Neural progenitor cell (in vitro differentiated cells): ENCODE results near the gene RLN3. TPM values are rescaled to one million over a fixed set of nuclear protein-coding genes. Genes with fewer than 3 reads are reported as not detected.
A peak's percentile ranks its signal among the peaks of the same experiment; 100 is the strongest.
"Not testable (repeated sequence)": the region's sequence is repeated elsewhere in the genome, so short reads cannot be mapped to it uniquely, and the experiment has no call there.

ENCODE experiments used
- DNase-seq: peaks from one replicate; pipeline ENCODE4 v3.0.0-alpha.2; 2016; ENCODE audit warnings: low spot score
- H2AFZ ChIP-seq: fragments of 200-600 bp; sonication (generic); replicated peaks from 2 replicates; pipeline ENCODE4 v1.6.1; 2016; ENCODE audit warnings: antibody characterized with exemption
- H3F3A ChIP-seq: fragments of 200-600 bp; sonication (generic); 2 replicates; pipeline ENCODE4 v1.6.1; 2016; ENCODE audit warnings: antibody characterized with exemption, low read depth
- H3K27ac ChIP-seq: fragments of 200-600 bp; sonication (generic); 2 replicates; pipeline ENCODE4 v1.5.1; 2016; ENCODE audit warnings: mild to moderate bottlenecking
- H3K27me3 ChIP-seq: fragments of 200-600 bp; sonication (generic); 2 replicates; pipeline ENCODE4 v1.6.1; 2016; ENCODE audit warnings: mild to moderate bottlenecking, moderate library complexity
- H3K36me3 ChIP-seq: fragments of 200-600 bp; sonication (generic); 2 replicates; pipeline ENCODE4 v1.5.1; 2016
- H3K4me1 ChIP-seq: fragments of 200-600 bp; sonication (generic); 2 replicates; pipeline ENCODE4 v1.6.1; 2016; ENCODE audit warnings: mixed run types
- H3K4me2 ChIP-seq: fragments of 200-600 bp; sonication (generic); 2 replicates; pipeline ENCODE4 v1.6.1; 2016
- H3K4me3 ChIP-seq: fragments of 200-600 bp; sonication (generic); 2 replicates; pipeline ENCODE4 v1.5.1; 2016
- H3K79me2 ChIP-seq: fragments of 200-600 bp; sonication (generic); 2 replicates; pipeline ENCODE4 v1.6.1; 2016; ENCODE audit warnings: low read depth
- H3K9ac ChIP-seq: fragments of 200-600 bp; sonication (generic); 2 replicates; pipeline ENCODE4 v1.6.1; 2016
- H3K9me3 ChIP-seq: fragments of 200-600 bp; sonication (generic); 2 replicates; pipeline ENCODE4 v1.5.1; 2016; ENCODE audit warnings: low read depth
- H4K20me1 ChIP-seq: fragments of 200-600 bp; sonication (generic); 2 replicates; pipeline ENCODE4 v1.6.1; 2016; ENCODE audit warnings: low read depth
- H3K27ac Mint-ChIP-seq: 3 replicates; pipeline ENCODE4 v1.8.0; 2021; ENCODE audit warnings: mixed read lengths
- H3K27me3 Mint-ChIP-seq: 2 replicates; pipeline ENCODE4 v1.8.0; 2022; ENCODE audit warnings: low read depth, mild to moderate bottlenecking, inconsistent platforms, moderate library complexity, mixed read lengths; ENCODE audit not compliant: insufficient read depth
- H3K36me3 Mint-ChIP-seq: 3 replicates; pipeline ENCODE4 v1.8.0; 2021; ENCODE audit warnings: mixed read lengths
- H3K4me1 Mint-ChIP-seq: 3 replicates; pipeline ENCODE4 v1.8.0; 2021; ENCODE audit warnings: mixed read lengths
- H3K4me3 Mint-ChIP-seq: 3 replicates; pipeline ENCODE4 v1.8.0; 2021; ENCODE audit warnings: mild to moderate bottlenecking, moderate library complexity, mixed read lengths
- H3K9me3 Mint-ChIP-seq: 3 replicates; pipeline ENCODE4 v1.8.0; 2020; ENCODE audit warnings: mixed read lengths
- CTCF ChIP-seq: fragments of 200-600 bp; sonication (generic); IDR thresholded peaks from 2 replicates; pipeline ENCODE4 v1.5.1; 2017; ENCODE audit warnings: antibody characterized with exemption, mild to moderate bottlenecking
- EZH2 ChIP-seq: fragments of 200-600 bp; sonication (generic); IDR thresholded peaks from 2 replicates; pipeline ENCODE4 v1.6.1; 2017; ENCODE audit warnings: antibody characterized with exemption, mild to moderate bottlenecking, moderate library complexity
- EZH2phosphoT487 ChIP-seq: fragments of 200-600 bp; sonication (generic); IDR thresholded peaks from 2 replicates; pipeline ENCODE4 v1.6.1; 2017; ENCODE audit warnings: antibody characterized with exemption
- total RNA-seq: library from RNA; depleted of rRNA; stranded (reverse); fragments of >200 nt; gene quantifications from 2 replicates; pipeline ENCODE4 v1.2.3, GENCODE V29; 2015; ENCODE audit warnings: low replicate concordance

Gene RLN3
- total RNA-seq, 1 donor from 2014 or later = not detected

GRCh38 chr19:14035159-14035558 is 7.2 kb downstream of the RLN3 start:
- peaks cover 23% of the 10 kb centered on the region for H3K27me3 ChIP-seq
- H3K27ac Mint-ChIP-seq, H3K27me3 Mint-ChIP-seq, H3K9ac ChIP-seq, H2AFZ ChIP-seq, H3K4me1 ChIP-seq, H3K27ac ChIP-seq, DNase-seq, H3K36me3 ChIP-seq, H3K79me2 ChIP-seq, H3K9me3 Mint-ChIP-seq, H3K4me3 Mint-ChIP-seq, H3K4me2 ChIP-seq, H3K4me1 Mint-ChIP-seq, H3K36me3 Mint-ChIP-seq, H3K4me3 ChIP-seq, H4K20me1 ChIP-seq, H3K9me3 ChIP-seq: not testable (repeated sequence)
- H3F3A ChIP-seq = peaks cover 12% of the 10 kb centered on the region
- TF ChIP-seq CTCF = peak; percentile 21

DNA sequence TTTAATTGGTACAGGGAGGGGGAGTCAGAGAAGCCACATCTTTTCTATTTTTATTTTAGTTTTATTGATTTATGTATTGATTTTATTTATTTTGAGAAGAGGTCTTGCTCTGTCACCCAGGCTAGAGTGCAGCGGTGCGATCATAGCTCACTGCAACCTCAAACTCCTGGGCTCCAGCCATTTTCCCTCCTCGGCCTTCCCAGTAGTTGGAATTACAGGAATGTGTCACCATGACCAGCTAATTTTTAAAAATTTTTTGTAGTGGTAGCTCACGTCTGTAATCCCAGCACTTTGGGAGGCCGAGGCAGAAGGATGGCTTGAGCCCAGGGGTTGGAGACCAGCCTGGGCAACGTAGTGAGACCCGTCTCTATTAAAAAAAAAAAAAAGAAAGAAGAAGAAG is 7.8 kb downstream of the RLN3 start:
- TF ChIP-seq EZH2phosphoT487 (no peak), EZH2 (no peak), CTCF (no peak)
- Histone ChIP-seq H3K9ac (no peak overlapping the region), H3K4me3 (no peak overlapping the region), H3K27ac (no peak overlapping the region), H3K9me3 (no peaks in the 10 kb centered on the region), H3K27me3 (peaks cover 18% of the 10 kb centered on the region), H3K36me3 (no peaks in the 10 kb centered on the region), H3K4me1 (peaks cover 6% of the 10 kb centered on the region), H2AFZ (no peak overlapping the region), H3F3A (peaks cover 6% of the 10 kb centered on the region), H3K4me2 (no peak overlapping the region), H3K79me2 (no peaks in the 10 kb centered on the region), H4K20me1 (no peaks in the 10 kb centered on the region)
- Mint-ChIP-seq H3K9me3 (no peaks in the 10 kb centered on the region), H3K27ac (no peak overlapping the region), H3K36me3 (no peaks in the 10 kb centered on the region), H3K27me3 (peaks cover 6% of the 10 kb centered on the region), H3K4me3 (no peak overlapping the region), H3K4me1 (peaks cover 8% of the 10 kb centered on the region)
- DNase-seq = no peak

- H3K4me2 ChIP-seq = no peak overlapping the region
- no peaks in the 10 kb centered on the region for H3K79me2 ChIP-seq
- Mint-ChIP-seq H3K9me3 (no peaks in the 10 kb centered on the region), H3K4me3 (no peak overlapping the region), H3K27me3 (peaks cover 2% of the 10 kb centered on the region), H3K36me3 (no peaks in the 10 kb centered on the region), H3K27ac (no peak overlapping the region), H3K4me1 (peaks cover 6% of the 10 kb centered on the region)
- no peaks in the 10 kb centered on the region for H3K4me1 ChIP-seq
- H3K9ac ChIP-seq = no peak overlapping the region
- H3F3A ChIP-seq = no peaks in the 10 kb centered on the region
- H3K27ac ChIP-seq = no peak overlapping the region
- TF ChIP-seq EZH2phosphoT487 = no peak
- TF ChIP-seq EZH2 = no peak
- no peak for TF ChIP-seq CTCF
- no peak overlapping the region for H2AFZ ChIP-seq
- H3K36me3 ChIP-seq = no peaks in the 10 kb centered on the region
- no peak for DNase-seq
- H3K4me3 ChIP-seq = no peak overlapping the region
- H3K9me3 ChIP-seq = no peaks in the 10 kb centered on the region
- no peaks in the 10 kb centered on the region for H4K20me1 ChIP-seq
- no peaks in the 10 kb centered on the region for H3K27me3 ChIP-seq
Measured at GRCh38 chr19:14039181-14039580, 11.2 kb downstream of the RLN3 start.
